ENCODE data around the gene SLC7A5.
A peak's percentile ranks its signal among the peaks of the same experiment; 100 is the strongest.
"Not testable (repeated sequence)": the region's sequence is repeated elsewhere in the genome, so short reads cannot be mapped to it uniquely, and the experiment has no call there.

The SLC7A5 gene

DNA sequence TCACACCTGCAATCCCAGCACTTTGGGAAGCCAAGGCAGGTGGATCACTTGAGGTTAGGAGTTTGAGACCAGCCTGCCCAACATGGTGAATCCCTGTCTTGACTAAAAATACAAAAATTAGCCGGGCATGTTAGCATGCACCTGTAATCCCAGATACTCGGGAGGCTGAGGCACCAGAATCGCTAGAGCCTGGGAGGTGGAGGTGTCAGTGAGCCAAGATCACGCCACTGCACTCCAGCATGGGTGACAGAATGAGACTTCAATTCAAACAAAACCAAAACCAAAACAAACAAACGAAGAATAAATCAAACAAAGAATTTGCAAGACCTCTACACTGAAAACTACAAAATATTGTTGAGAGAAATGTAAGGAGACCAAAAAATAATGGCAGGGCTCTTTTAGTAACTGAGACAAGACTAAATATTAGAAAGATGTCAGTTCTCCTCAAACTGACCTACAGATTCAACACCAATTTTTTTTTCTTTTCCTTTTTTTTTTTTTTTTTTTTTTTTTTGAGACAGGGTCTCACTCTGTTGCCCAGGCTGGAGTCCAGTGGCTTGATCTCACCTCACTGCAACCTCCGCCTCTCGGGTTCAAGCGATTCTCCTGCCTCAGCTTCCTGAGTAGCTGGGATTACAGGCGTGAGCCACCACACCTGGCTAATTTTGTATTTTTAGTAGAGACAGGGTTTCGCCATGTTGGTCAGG, 80.4 kb downstream of the SLC7A5 start:
- not testable (repeated sequence) for H3K27ac ChIP-seq (ENCODE audit: low read length); H3K4me1 ChIP-seq (ENCODE audit: insufficient read depth, low read length); H3K9ac ChIP-seq (ENCODE audit: low read depth, low read length); H3K27me3 ChIP-seq (ENCODE audit: insufficient read depth, low read length); H3K4me3 ChIP-seq (ENCODE audit: low read length); H3K9me3 ChIP-seq (ENCODE audit: insufficient read depth, low read depth, low read length); H3K36me3 ChIP-seq (ENCODE audit: insufficient read depth, low read depth, low read length)

DNA sequence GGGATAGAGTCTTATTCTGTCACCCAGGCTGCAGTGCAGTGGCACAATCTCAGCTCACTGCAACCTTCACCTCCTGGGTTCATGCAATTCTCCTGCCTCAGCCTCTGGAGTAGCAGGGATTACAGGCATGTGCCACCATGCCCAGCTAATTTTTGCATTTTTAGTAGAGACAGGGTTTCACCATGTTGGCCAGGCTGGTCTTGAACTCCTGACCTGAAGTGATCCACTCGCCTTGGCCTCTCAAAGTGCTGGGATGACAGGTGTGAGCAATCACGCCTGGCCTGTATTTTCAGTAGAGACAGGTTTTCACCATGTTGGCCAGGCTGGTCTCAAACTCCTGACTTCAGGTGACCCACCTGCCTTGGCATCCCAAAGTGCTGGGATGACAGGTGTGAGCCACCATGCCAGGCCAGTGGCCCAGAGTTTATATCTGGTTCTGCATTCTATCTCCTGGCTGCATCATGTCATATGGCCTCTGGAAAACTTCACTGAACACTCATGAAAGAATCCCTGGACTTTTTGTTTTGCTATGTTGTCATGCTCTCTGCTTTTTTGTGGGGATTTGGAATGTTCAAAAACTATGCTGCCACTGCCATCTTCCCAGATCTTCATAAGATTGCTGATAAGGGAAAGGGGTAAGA, 81.7 kb downstream of the SLC7A5 start:
- not testable (repeated sequence) for H3K4me3 ChIP-seq (ENCODE audit: low read length); H3K27me3 ChIP-seq (ENCODE audit: insufficient read depth, low read length); H3K4me1 ChIP-seq (ENCODE audit: insufficient read depth, low read length); H3K27ac ChIP-seq (ENCODE audit: low read length); H3K9me3 ChIP-seq (ENCODE audit: insufficient read depth, low read depth, low read length); H3K36me3 ChIP-seq (ENCODE audit: insufficient read depth, low read depth, low read length); H3K9ac ChIP-seq (ENCODE audit: low read depth, low read length)

DNA sequence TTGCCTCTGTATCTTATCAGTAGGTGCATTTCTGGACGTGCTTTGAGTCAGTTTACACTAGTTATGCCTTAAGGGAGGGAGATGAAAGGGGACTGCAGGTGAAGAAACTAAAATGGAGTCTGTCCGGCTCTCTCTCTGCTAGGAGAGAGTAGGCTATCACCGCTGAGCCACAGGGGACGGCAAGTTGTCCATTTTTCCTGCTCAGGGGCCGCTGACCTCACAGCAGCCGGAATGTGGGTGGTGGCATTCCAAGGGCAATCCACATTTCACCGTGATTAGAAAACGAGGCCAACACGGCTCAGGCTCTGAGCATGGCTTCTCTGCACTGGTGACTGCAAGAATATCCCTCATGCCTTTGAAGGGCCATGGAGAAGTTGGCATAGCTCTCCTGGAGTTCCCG, 84.5 kb downstream of the SLC7A5 start:
- H3K27ac ChIP-seq (ENCODE audit: low read length) = no peak overlapping the region
- no peak overlapping the region for H3K9ac ChIP-seq (ENCODE audit: low read depth, low read length)
- no peak overlapping the region for H3K4me3 ChIP-seq (ENCODE audit: low read length)
- H3K9me3 ChIP-seq (ENCODE audit: insufficient read depth, low read depth, low read length) = no peaks in the 10 kb centered on the region
- no peaks in the 10 kb centered on the region for H3K27me3 ChIP-seq (ENCODE audit: insufficient read depth, low read length)
- no peaks in the 10 kb centered on the region for H3K4me1 ChIP-seq (ENCODE audit: insufficient read depth, low read length)
- H3K36me3 ChIP-seq (ENCODE audit: insufficient read depth, low read depth, low read length) = no peaks in the 10 kb centered on the region

GRCh38 chr16:87782033-87782432, 87.3 kb downstream of the SLC7A5 start:
- H3K36me3 ChIP-seq (ENCODE audit: insufficient read depth, low read depth, low read length) = no peaks in the 10 kb centered on the region
- H3K27ac ChIP-seq (ENCODE audit: low read length) = no peak overlapping the region
- peaks cover 9% of the 10 kb centered on the region; the same call in 1 of the 2 replicates for H3K4me1 ChIP-seq (ENCODE audit: insufficient read depth, low read length)
- no peaks in the 10 kb centered on the region for H3K27me3 ChIP-seq (ENCODE audit: insufficient read depth, low read length)
- H3K9ac ChIP-seq (ENCODE audit: low read depth, low read length) = no peak overlapping the region
- H3K9me3 ChIP-seq (ENCODE audit: insufficient read depth, low read depth, low read length) = no peaks in the 10 kb centered on the region
- H3K4me3 ChIP-seq (ENCODE audit: low read length) = no peak overlapping the region

- Histone ChIP-seq H3K27ac (ENCODE audit: low read length) (no peak overlapping the region), H3K9ac (ENCODE audit: low read depth, low read length) (peak overlapping the region; percentile 41; the same call in 1 of the 2 replicates), H3K27me3 (ENCODE audit: insufficient read depth, low read length) (no peaks in the 10 kb centered on the region), H3K36me3 (ENCODE audit: insufficient read depth, low read depth, low read length) (no peaks in the 10 kb centered on the region), H3K4me1 (ENCODE audit: insufficient read depth, low read length) (peaks cover 9% of the 10 kb centered on the region; the same call in 1 of the 2 replicates), H3K4me3 (ENCODE audit: low read length) (no peak overlapping the region), H3K9me3 (ENCODE audit: insufficient read depth, low read depth, low read length) (no peaks in the 10 kb centered on the region)
Measured at GRCh38 chr16:87780385-87780989, 88.8 kb downstream of the SLC7A5 start.

Measured in iPS-20b (cell line).